Keratinocyte (primary cell): Measurements from ENCODE around the gene PCGF5. TPM values are rescaled to one million over a fixed set of nuclear protein-coding genes. Genes with fewer than 3 reads are reported as not detected.

ENCODE experiments used
- DNase-seq: peaks from one replicate; pipeline ENCODE4 v3.0.0-alpha.2; 2011; ENCODE audit warnings: low read depth, missing footprints, low spot score
- FAIRE-seq: peaks from 2 replicates; lab custom pipeline; 2011; peaks lifted over from hg19 to GRCh38; lab: Jason Lieb, UNC
- H2AFZ ChIP-seq: 2 replicates; pipeline ENCODE4 v1.6.0; 2012; ENCODE audit warnings: low read length, control low read depth, inconsistent platforms; ENCODE audit not compliant: control insufficient read depth
- H3K27ac ChIP-seq: 2 replicates; pipeline ENCODE4 v1.5.1; 2011; ENCODE audit warnings: low read length; ENCODE audit not compliant: control insufficient read depth, insufficient read depth
- H3K27me3 ChIP-seq: 3 replicates; pipeline ENCODE4 v1.6.0; 2011; ENCODE audit warnings: low read length; ENCODE audit not compliant: control insufficient read depth, insufficient read depth; ENCODE audit errors: extremely low read depth
- H3K36me3 ChIP-seq, 2 experiments: 2 replicates in 1 of 2; 3 replicates in 1 of 2; pipeline ENCODE4 v1.5.1; 2011; ENCODE audit warnings: low read length in 2 of 2, mild to moderate bottlenecking in 1 of 2; ENCODE audit not compliant: control insufficient read depth in 2 of 2, insufficient read depth in 2 of 2; ENCODE audit errors: extremely low read depth in 1 of 2
- H3K4me1 ChIP-seq: 3 replicates; pipeline ENCODE4 v1.5.1; 2011; ENCODE audit warnings: low read length; ENCODE audit not compliant: control insufficient read depth, insufficient read depth; ENCODE audit errors: extremely low read depth
- H3K4me2 ChIP-seq: 3 replicates; pipeline ENCODE4 v1.6.0; 2011; ENCODE audit warnings: low read depth, low read length; ENCODE audit not compliant: control insufficient read depth, insufficient read depth; ENCODE audit errors: extremely low read depth
- H3K4me3 ChIP-seq, 3 experiments: fragments of 200-600 bp in 1 of 3; sonication (generic) in 1 of 3; 2 replicates in 2 of 3; 3 replicates in 1 of 3; pipeline ENCODE4 v1.5.1; 2011 to 2016; ENCODE audit warnings: low read length in 3 of 3, mild to moderate bottlenecking in 3 of 3, control low read depth in 2 of 3, inconsistent platforms in 1 of 3, low read depth in 1 of 3, mixed read lengths in 1 of 3, mixed run types in 1 of 3, moderate library complexity in 1 of 3; ENCODE audit not compliant: control insufficient read depth in 2 of 3, insufficient read depth in 2 of 3; ENCODE audit errors: extremely low read depth in 1 of 3
- H3K79me2 ChIP-seq: 2 replicates; pipeline ENCODE4 v1.6.0; 2012; ENCODE audit warnings: low read length; ENCODE audit not compliant: control insufficient read depth, insufficient read depth
- H3K9ac ChIP-seq: 3 replicates; pipeline ENCODE4 v1.6.0; 2011; ENCODE audit warnings: low read length; ENCODE audit not compliant: control insufficient read depth, insufficient read depth; ENCODE audit errors: extremely low read depth
- H3K9me1 ChIP-seq: 3 replicates; pipeline ENCODE4 v1.6.0; 2011; ENCODE audit warnings: low read length; ENCODE audit not compliant: control insufficient read depth, insufficient read depth; ENCODE audit errors: extremely low read depth
- H3K9me3 ChIP-seq: 2 replicates; pipeline ENCODE4 v1.5.1; 2012; ENCODE audit warnings: low read depth, low read length; ENCODE audit not compliant: control insufficient read depth
- H4K20me1 ChIP-seq: 3 replicates; pipeline ENCODE4 v1.6.0; 2011; ENCODE audit warnings: low read length; ENCODE audit not compliant: control insufficient read depth, insufficient read depth; ENCODE audit errors: extremely low read depth
- CTCF ChIP-seq, 3 experiments: IDR thresholded peaks in 1 of 3; conservative IDR thresholded peaks in 1 of 3; optimal IDR thresholded peaks in 1 of 3; 2 replicates in 2 of 3; 3 replicates in 1 of 3; pipeline versions ENCODE3 to v1.5.1; 2011; ENCODE audit warnings: low read length in 3 of 3, mild to moderate bottlenecking in 3 of 3, moderate library complexity in 2 of 3, control low read depth in 1 of 3, inconsistent platforms in 1 of 3; ENCODE audit not compliant: insufficient read depth in 2 of 3; ENCODE audit errors: extremely low read depth in 1 of 3
- EZH2 ChIP-seq: IDR thresholded peaks from one replicate; pipeline ENCODE4 v1.6.1; 2012; ENCODE audit warnings: inconsistent platforms, mild to moderate bottlenecking, low read length, moderate library complexity
- dilution Hi-C: fragments of 300-500 bp; cut with MboI; formaldehyde crosslinking; loops from one replicate; pipeline ENCODE4 v1.7.0; 2020; ENCODE audit warnings: low sequenced_read_pairs; ENCODE audit not compliant: extremely low pct_ligation_motif_present
- polyA plus RNA-seq, 5 experiments: library from polyadenylated mRNA; depleted of rRNA in 3 of 5; stranded (reverse) in 3 of 5; stranded (forward) in 1 of 5; unstranded in 1 of 5; fragments of >200 nt; gene quantifications; 1 replicate in 1 of 5; 2 replicates in 3 of 5; 3 replicates in 1 of 5; pipeline versions ENCODE4 v1.2.1 to v1.2.3, GENCODE V29; 2011 to 2012; ENCODE audit warnings: missing spikeins in 2 of 5, low read depth in 1 of 5, low replicate concordance in 1 of 5

Gene PCGF5
- polyA plus RNA-seq, 1 donor (not counting 4 experiments of a cell fraction or from before 2014, with no cell fraction given) = 13.9 TPM

DNA sequence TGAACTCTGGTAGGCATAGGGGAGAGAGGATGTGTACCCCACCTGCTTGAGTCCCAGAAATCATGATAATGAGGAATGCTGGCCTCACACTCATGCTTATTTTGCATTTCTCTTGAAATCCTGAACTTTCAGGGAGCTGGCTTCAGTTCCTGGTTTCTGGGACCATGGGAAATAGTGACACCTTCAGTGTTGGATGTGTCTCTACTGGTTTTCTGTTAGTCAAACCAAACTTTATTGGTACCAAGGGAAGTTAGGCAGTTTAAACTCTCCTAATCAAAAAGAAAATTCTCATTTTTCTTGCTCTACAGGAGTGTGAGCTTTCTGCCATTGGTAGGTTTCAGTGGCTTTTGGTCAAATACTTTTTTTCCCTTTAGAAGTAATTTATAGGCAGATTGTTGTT lies 11.8 kb upstream of the PCGF5 start:
- H3K9me1 ChIP-seq = no peaks in the 10 kb centered on the region
- dilution Hi-C loops = no loop called here
- H3K9ac ChIP-seq = no peak overlapping the region
- H3K4me3 ChIP-seq = no peak overlapping the region
- H3K27me3 ChIP-seq = no peaks in the 10 kb centered on the region
- H3K4me1 ChIP-seq = no peaks in the 10 kb centered on the region
- no peak for DNase-seq
- no peak overlapping the region for H2AFZ ChIP-seq
- H3K4me2 ChIP-seq = no peak overlapping the region
- no peaks in the 10 kb centered on the region for H3K79me2 ChIP-seq
- no peaks in the 10 kb centered on the region for H3K36me3 ChIP-seq
- H3K27ac ChIP-seq = no peak overlapping the region
- TF ChIP-seq EZH2 (no peak), CTCF (optimal IDR thresholded peaks at IDR 0.05 in 1 of 3, IDR thresholded peaks at IDR 0.05 in 1 of 3, conservative IDR thresholded peaks at IDR 0.05 in 1 of 3; ENCODE audit: extremely low read depth in 1 of 3, insufficient read depth in 2 of 3, low read length in 3 of 3) (peak in 1 of 3 experiments; percentile 8)
- H3K9me3 ChIP-seq = no peaks in the 10 kb centered on the region
- FAIRE-seq = no peak
- H4K20me1 ChIP-seq = no peaks in the 10 kb centered on the region

GRCh38 chr10:91210014-91210413 lies 10.4 kb upstream of the PCGF5 start:
- Histone ChIP-seq H3K9me1 (no peaks in the 10 kb centered on the region), H3K27ac (no peak overlapping the region), H3K36me3 (no peaks in the 10 kb centered on the region), H3K4me1 (no peaks in the 10 kb centered on the region), H2AFZ (no peak overlapping the region), H3K9ac (no peak overlapping the region), H4K20me1 (no peaks in the 10 kb centered on the region), H3K27me3 (no peaks in the 10 kb centered on the region), H3K4me3 (no peak overlapping the region), H3K79me2 (no peaks in the 10 kb centered on the region), H3K9me3 (no peaks in the 10 kb centered on the region), H3K4me2 (no peak overlapping the region)
- DNase-seq = no peak
- no peak for FAIRE-seq
- dilution Hi-C loops = no loop called here
- TF ChIP-seq EZH2 = no peak
- no peak for TF ChIP-seq CTCF (optimal IDR thresholded peaks at IDR 0.05 in 1 of 3, IDR thresholded peaks at IDR 0.05 in 1 of 3, conservative IDR thresholded peaks at IDR 0.05 in 1 of 3; ENCODE audit: extremely low read depth in 1 of 3, insufficient read depth in 2 of 3, low read length in 3 of 3)
